SKM-1 treated with dmso at 0.1 percent for 144 hours (cell line): ENCODE measurements around the gene ACTBL2.

Source experiments
- DNase-seq: peaks from one replicate; lab custom pipeline; 2025; ENCODE audit not compliant: unreplicated experiment; lab: John Stamatoyannopoulos, UW

ACTBL2 gene

DNA sequence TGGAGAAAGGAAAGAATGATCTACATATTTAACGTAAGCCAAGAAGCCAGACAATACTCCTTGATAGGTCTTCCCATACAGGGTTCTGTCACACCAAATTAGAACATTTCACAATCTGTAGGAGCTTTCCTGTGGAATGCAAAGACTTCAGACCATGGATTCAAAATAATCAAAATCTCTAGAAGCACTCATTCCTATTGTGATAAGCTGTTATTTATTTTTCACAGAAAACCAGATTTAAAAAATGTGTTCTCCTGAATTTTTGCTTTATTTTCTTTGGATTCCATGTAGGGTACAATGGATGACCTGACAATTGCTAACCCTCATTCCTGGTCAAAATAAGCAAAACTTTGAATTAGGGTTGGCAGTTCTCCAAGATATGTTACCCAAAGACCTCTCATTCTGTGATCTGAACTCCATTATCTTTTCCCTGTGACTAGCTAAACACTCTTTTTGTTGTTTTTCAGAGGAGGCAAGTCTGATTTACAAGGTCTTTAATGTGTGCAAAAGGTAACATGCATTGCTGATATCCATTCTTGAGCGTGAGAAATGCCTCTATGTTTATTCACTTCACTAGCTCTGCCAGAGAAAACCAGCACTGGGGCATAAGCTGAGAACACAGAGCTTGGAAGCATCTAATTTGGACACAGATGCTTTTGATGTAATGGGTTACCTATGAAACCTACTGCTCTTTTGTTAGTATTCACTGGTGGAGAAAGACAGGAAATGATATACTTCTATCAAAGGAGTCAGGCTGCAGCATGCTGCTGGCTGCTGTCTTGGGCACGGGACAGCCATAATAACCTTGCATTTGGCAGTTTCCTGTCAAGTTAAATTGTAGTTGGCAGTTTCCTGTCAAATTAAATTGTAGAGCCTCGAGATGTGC is 31.4 kb downstream of the ACTBL2 start:
- DNase-seq, result no peak

- no peak for DNase-seq
Observed at GRCh38 chr5:57448751-57449150, 33.9 kb downstream of the ACTBL2 start.

GRCh38 chr5:57448287-57448686 is 34.3 kb downstream of the ACTBL2 start:
- DNase-seq, result no peak

GRCh38 chr5:57447658-57448057 is 35.0 kb downstream of the ACTBL2 start:
- no peak for DNase-seq

GRCh38 chr5:57446966-57447365 is 35.6 kb downstream of the ACTBL2 start:
- DNase-seq, result no peak

DNA sequence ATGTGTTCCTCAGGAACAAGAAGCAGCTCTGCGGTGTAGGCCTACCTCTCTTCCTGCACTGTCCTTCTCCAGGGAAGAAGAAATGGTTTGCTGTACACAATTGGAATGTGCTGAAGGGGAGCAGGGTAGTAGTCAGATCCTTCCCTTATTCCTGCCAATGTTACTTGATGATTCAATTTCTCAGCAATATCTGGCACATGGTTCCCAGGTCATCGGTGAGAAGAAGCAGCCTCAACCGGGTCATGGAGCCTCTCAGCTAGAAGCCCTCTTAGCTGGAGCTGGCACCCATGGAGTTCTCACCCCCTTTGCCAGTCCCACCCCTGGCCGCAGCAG is 36.9 kb downstream of the ACTBL2 start:
- DNase-seq, result no peak

DNA sequence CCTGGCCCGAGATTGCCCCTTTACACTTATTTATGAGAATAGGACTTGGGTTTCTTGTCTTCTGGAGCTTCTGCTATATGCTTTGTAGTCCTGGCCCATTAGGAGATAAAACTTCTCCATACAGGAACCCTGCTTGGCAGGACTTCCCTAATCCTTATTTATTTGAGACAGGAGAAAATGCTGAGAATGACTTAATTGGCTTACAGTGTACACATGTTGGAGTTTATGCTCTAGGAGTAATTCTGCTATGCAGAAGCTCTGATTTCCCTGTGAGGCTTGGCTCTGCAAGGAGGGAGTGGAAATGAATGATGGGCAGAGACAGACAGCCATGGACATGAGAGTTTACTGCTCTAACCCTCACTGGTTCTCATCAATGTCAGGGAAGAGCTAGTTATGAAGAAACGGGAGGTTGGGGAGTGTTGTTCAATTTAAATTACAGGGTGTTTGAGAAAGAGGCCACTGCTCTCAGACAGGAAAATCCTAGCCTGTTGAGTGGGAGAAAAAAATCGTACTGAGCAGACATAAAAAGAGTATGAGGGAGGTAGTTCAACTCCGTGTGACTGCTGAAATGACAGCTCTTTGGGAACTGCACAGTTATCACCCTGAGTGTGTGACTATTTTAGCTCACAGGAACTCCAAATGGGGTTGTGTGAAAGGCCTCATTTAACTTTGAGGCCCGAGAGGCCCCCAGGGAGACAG is 37.5 kb downstream of the ACTBL2 start:
- DNase-seq, result no peak

DNA sequence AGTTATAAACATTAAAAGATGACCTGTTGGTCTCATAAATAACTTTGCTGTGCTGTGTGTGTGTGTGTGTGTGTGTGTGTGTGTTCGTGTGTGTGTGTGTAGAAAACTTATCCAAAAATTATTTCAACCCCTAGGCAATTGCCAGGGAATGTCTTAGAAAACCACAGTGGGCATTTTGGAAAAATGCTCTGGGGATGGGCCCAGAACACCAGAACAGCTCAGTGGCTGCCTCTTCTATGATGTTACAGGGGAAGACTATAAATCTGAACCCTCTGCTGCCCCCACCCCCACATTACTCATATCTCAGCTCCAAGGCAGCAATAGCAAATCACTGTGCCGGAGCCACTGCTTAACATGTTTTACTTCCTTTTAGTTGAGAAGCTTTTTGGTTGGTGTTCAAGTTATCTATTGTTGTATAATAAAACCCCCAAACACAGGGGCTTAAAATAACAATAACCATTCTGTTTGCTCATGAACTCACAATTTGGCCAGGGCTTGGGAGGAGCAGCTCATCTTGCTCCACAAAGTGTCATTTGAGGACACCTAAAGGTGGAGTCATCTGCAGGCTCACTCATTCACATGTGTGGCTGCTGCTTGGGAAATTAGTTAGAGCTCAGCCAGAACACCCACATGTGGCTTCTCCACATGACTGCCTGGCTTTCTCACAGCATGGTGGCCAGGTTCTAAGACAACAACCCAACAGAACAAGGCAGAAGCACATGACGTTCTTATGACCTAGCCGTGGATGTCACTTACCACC is 40.4 kb downstream of the ACTBL2 start:
- DNase-seq, result no peak

DNA sequence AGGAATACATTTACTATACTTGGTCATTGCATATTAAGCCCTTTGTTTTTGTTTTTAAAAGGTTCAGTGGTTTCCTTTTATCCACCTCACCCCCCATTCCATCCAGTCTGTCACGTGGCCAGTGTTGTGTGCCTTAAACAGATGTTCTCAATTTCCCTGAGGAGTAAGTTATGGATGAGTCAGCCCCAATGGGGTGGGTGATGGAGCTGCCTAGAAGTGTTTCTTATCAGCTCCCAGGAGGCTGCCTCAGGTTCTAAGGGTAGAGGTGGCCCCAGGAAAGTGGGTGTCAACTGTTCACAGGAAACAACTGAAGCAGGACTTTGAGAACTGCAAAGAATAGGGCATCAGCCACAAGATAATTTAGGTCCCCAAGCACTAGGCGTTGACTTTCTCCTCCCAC is 41.1 kb downstream of the ACTBL2 start:
- DNase-seq, result no peak

DNA sequence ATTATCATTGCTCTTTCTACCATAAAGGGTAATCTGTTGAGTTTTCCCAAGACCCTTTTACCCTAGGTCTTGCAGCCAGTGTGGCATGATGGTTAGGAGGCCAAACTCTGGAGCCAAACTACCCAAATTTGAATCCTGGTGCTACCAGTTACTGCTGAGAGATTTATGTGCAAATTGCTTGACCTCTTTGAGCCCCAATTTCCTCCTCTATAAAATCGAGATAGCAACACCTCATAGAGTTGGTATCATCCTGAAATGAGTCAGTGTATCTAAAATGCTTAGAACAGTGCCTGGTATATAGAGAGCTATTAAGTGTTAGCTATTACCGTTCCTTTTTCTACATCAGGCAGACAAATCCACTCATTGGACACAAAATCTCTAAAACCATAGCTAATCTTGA is 43.0 kb downstream of the ACTBL2 start:
- no peak for DNase-seq

DNA sequence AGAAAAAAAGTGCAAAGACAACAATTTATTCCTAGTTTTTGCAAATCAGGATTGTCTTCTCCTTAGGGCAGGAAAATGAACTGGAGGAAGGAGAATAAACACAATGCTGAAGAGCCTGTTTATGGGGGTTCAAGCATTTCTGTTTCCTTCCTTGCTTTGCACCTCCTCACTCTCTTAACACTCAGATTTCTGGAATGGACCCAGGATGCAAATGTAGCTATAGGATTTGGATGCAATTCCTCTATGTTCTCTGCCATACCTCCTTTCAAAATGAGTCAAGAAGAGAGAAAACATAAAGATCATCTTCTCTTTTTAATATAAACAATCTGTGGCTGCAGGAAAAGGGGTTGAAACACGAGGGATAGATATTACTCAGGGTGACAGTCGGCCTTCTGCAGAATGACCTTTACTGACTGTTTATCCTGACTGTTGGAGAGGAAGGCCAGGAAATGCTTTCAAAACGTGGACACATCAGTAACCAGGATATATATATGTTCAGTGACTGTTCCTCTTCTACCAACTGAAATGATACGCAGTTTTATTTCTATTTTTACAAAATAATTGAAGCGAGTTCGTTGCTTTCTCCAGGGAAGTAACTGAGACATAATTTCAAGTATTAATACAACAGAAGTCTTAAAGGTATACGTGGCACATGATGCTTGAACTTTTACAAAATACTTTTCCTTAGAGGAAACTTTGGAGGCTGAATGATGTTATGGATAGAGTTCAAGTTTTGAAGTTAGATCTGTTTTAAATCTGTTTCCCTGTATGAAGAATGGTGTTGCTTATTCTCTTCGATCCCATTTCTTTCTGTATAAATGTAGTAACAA is 44.4 kb downstream of the ACTBL2 start:
- DNase-seq, result no peak

DNA sequence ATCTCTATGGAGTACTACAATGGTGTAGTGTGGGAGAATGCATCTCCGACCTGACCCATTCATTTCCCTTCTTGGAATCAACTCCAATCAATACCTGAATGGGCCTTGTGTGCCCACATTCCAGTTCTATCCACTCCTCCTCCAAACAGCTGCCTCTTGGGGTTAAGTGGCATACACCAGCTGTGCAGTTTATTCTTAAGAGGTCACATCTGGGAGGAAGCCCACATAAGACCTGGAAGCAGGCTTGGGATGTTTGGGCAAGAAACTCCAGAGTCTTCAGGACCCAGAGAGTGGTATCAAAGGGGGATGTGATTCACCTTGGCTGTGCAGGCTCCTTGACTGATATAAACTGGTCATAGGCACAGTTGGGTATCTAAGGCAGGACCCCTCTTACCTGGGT is 46.0 kb downstream of the ACTBL2 start:
- DNase-seq, result no peak

GRCh38 chr5:57435701-57436134 is 46.9 kb downstream of the ACTBL2 start:
- no peak for DNase-seq

DNA sequence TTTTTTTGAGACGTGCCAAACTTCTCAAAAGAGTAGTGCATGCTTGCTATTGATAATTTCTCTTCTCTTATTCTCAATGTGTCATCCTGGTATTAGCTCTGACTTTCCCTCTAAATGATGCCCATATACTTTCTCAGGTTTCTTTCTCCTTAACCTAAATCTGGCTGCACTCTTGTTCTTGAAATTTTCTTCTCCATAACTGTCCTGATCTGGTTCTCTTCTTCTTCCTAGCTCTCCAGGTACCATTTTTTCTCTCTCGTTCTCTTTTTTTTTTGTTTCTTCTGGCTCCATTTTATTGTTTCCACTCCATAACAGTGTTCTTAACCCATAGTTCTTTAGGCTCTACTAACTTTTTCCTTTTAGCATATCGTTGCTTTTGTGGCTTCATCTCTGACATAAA is 47.9 kb downstream of the ACTBL2 start:
- no peak for DNase-seq

GRCh38 chr5:57434227-57434640 is 48.4 kb downstream of the ACTBL2 start:
- no peak for DNase-seq

GRCh38 chr5:57432876-57433275 is 49.7 kb downstream of the ACTBL2 start:
- no peak for DNase-seq

DNA sequence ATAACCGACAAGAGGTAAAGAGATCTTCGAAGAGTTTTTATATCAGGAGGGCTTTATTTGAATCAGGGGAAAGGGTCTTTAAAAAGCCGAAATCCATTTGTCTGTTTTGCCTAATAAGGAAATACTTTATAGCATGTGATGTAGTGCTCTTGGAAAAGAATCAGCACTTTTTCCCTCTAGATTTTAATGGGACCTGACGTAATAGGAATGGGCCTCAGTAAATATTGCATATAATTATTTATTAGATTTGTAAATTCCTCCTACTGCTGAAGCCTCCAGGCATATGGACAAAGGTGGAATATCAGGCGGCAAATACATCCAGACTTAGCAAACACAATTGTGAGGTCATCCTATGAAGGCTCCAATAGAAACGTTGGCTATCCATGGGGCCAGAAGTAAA is 50.9 kb downstream of the ACTBL2 start:
- DNase-seq, result no peak
